ENCODE data around the gene HIPK2. TPM values are rescaled to one million over a fixed set of nuclear protein-coding genes. Genes with fewer than 3 reads are reported as not detected.

The HIPK2 gene
- total RNA-seq, 1 donor: 12.7 TPM

DNA sequence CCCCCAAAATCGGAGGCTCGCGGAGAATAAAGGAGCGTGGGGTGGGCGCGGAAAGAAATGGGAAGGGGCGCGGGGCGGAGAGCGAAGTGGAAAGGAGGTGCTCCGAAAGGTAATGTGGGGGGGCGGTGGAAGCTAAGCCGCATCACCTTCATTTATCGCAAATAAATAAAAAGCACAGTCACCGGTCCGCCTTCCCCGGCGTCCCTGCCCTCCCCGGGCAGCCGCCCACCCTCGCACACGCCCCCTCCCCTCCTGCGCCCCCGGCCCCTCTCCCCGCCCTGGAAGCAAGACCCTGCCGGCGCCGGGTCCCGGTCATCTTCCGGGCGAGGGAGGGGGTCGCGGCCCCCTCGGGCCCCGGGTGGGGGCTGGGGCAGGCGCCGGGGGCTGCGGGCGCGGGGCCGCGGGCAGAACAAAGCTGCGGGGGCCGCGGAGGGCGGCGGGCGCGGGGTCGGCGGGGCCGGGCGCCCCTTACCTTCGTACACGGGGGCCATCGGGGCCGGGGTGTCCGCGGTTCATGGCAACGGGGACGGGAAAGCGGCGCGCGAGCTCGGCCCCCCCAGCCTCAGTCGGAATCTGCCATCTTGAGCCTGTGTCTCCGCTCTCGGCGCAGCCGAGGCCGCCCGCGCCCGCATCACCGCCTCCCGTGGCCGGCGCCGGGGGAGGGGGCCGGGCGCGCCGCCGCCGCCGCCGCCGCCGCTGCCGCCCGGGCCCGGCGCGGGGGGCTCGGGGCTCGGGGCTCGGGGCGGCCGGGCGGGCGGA lies 486 bp downstream of the HIPK2 start:
- TF ChIP-seq CTCF (IDR thresholded peaks at IDR 0.05; ENCODE audit: extremely low read depth, low read depth, low read length): no peak

DNA sequence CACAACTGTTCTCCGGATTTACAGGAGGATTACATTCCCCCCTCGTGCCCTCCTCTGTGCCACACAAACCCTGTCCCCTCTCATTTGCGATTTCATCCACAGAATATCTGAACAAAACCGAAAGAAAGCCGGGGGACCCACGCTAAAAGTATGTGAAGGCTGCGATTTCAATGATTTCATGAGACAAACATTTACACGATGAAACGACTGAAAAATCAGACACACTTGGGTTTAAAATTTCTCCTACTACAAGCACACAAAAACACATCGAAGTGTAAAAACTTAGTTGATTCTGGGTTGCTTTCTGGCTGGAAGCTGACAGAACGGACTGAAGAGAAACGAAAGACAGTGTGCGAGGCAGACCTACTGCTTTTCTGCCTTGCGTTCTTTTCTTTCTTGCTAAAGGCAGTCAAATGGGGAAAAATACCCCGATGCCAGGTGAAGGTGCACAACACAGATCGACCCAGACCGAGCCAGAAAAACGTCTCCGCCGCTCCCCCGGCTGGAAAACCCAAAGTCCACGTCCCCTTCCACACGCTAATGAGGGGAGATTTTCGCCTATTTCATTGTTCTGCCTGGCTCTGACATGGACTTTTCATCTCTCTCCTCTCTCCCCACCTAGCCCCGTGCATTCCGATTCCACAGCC lies 1.2 kb downstream of the HIPK2 start:
- Histone ChIP-seq H3K9me3 (ENCODE audit: low read depth, low read length) (no peaks in the 10 kb centered on the region), H3K4me3 (ENCODE audit: insufficient read depth, low read length) (peak overlapping the region; percentile 87), H3K27ac (ENCODE audit: low read depth, low read length) (peak overlapping the region; percentile 98), H3K4me1 (ENCODE audit: insufficient read depth, low read length) (peaks cover 39% of the 10 kb centered on the region), H2AFZ (ENCODE audit: low read length) (peak overlapping the region; percentile 63), H3K79me2 (ENCODE audit: insufficient read depth, low read length) (peaks cover 66% of the 10 kb centered on the region), H3K36me3 (ENCODE audit: insufficient read depth, low read length) (peaks cover 5% of the 10 kb centered on the region), H3K4me2 (ENCODE audit: insufficient read depth, low read length) (peak overlapping the region; percentile 90), H3K27me3 (ENCODE audit: insufficient read depth, low read length) (no peaks in the 10 kb centered on the region), H4K20me1 (ENCODE audit: insufficient read depth, low read length) (peaks cover 7% of the 10 kb centered on the region)
- DNase-seq (ENCODE audit: insufficient read length, low spot score, missing footprints): peak; percentile 94
- TF ChIP-seq CTCF (IDR thresholded peaks at IDR 0.05; ENCODE audit: extremely low read depth, low read depth, low read length): no peak

More for the DNA sequence above, 486 bp downstream of the HIPK2 start:
- H3K9me3 ChIP-seq (ENCODE audit: low read depth, low read length): no peaks in the 10 kb centered on the region
- H3K79me2 ChIP-seq (ENCODE audit: insufficient read depth, low read length): peaks cover 59% of the 10 kb centered on the region
- peak; percentile 95 for DNase-seq (ENCODE audit: insufficient read length, low spot score, missing footprints)
- H3K27me3 ChIP-seq (ENCODE audit: insufficient read depth, low read length): no peaks in the 10 kb centered on the region
- peaks cover 7% of the 10 kb centered on the region for H4K20me1 ChIP-seq (ENCODE audit: insufficient read depth, low read length)
- peak overlapping the region; percentile 87 for H3K4me3 ChIP-seq (ENCODE audit: insufficient read depth, low read length)
- H3K36me3 ChIP-seq (ENCODE audit: insufficient read depth, low read length): peaks cover 5% of the 10 kb centered on the region
- peak overlapping the region; percentile 98 for H3K27ac ChIP-seq (ENCODE audit: low read depth, low read length)
- H3K4me1 ChIP-seq (ENCODE audit: insufficient read depth, low read length): peaks cover 32% of the 10 kb centered on the region
- H2AFZ ChIP-seq (ENCODE audit: low read length): peak overlapping the region; percentile 63
- peak overlapping the region; percentile 90 for H3K4me2 ChIP-seq (ENCODE audit: insufficient read depth, low read length)

GRCh38 chr7:139775829-139776266 lies 1.9 kb downstream of the HIPK2 start:
- H3K27ac ChIP-seq (ENCODE audit: low read depth, low read length): peak overlapping the region; percentile 98
- H3K79me2 ChIP-seq (ENCODE audit: insufficient read depth, low read length): peaks cover 70% of the 10 kb centered on the region
- no peaks in the 10 kb centered on the region for H3K27me3 ChIP-seq (ENCODE audit: insufficient read depth, low read length)
- no peaks in the 10 kb centered on the region for H3K9me3 ChIP-seq (ENCODE audit: low read depth, low read length)
- TF ChIP-seq CTCF (IDR thresholded peaks at IDR 0.05; ENCODE audit: extremely low read depth, low read depth, low read length): peak; percentile 88
- peak overlapping the region; percentile 87 for H3K4me3 ChIP-seq (ENCODE audit: insufficient read depth, low read length)
- peak overlapping the region; percentile 90 for H3K4me2 ChIP-seq (ENCODE audit: insufficient read depth, low read length)
- peak; percentile 87 for DNase-seq (ENCODE audit: insufficient read length, low spot score, missing footprints)
- peaks cover 46% of the 10 kb centered on the region for H3K4me1 ChIP-seq (ENCODE audit: insufficient read depth, low read length)
- H3K36me3 ChIP-seq (ENCODE audit: insufficient read depth, low read length): peaks cover 5% of the 10 kb centered on the region
- H4K20me1 ChIP-seq (ENCODE audit: insufficient read depth, low read length): peaks cover 11% of the 10 kb centered on the region
- no peak overlapping the region for H2AFZ ChIP-seq (ENCODE audit: low read length)

DNA sequence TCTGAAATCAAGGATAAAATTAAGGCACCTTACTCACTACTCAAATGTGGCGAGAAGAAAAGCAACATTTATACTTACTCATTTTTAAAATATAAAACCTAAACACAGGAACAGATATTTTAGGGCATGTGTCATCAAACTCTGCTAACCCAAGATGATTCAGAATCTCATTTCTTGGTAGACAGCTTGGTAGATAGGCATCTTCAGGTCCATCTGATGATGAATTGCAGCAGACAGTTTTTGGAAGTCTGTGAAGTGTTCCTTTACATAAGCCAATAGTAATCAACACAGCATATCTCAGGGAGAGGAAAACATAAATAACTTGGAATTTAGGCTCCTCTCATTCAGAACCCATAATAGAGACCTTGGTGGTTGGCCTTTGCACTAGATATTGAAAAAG lies 3.4 kb downstream of the HIPK2 start:
- H3K4me3 ChIP-seq (ENCODE audit: insufficient read depth, low read length): peak overlapping the region; percentile 40
- peaks cover 52% of the 10 kb centered on the region for H3K4me1 ChIP-seq (ENCODE audit: insufficient read depth, low read length)
- no peak overlapping the region for H2AFZ ChIP-seq (ENCODE audit: low read length)
- H4K20me1 ChIP-seq (ENCODE audit: insufficient read depth, low read length): peaks cover 25% of the 10 kb centered on the region
- peak; percentile 96 for DNase-seq (ENCODE audit: insufficient read length, low spot score, missing footprints)
- peak overlapping the region; percentile 90 for H3K4me2 ChIP-seq (ENCODE audit: insufficient read depth, low read length)
- H3K9me3 ChIP-seq (ENCODE audit: low read depth, low read length): no peaks in the 10 kb centered on the region
- H3K36me3 ChIP-seq (ENCODE audit: insufficient read depth, low read length): peaks cover 16% of the 10 kb centered on the region
- TF ChIP-seq CTCF (IDR thresholded peaks at IDR 0.05; ENCODE audit: extremely low read depth, low read depth, low read length): no peak
- H3K27ac ChIP-seq (ENCODE audit: low read depth, low read length): peak overlapping the region; percentile 98
- H3K79me2 ChIP-seq (ENCODE audit: insufficient read depth, low read length): peaks cover 80% of the 10 kb centered on the region
- no peaks in the 10 kb centered on the region for H3K27me3 ChIP-seq (ENCODE audit: insufficient read depth, low read length)
